GM12874 (cell line): Measurements from ENCODE around the gene CASK.

Source experiments
- TF ChIP-seq, protein P1 (sequence below): IDR thresholded peaks from 2 replicates; pipeline ENCODE4 v1.5.1; 2011; ENCODE audit warnings: low read depth, mild to moderate bottlenecking, control low read depth, low read length, moderate library complexity; ENCODE audit not compliant: insufficient read depth

CASK gene

GRCh38 chrX:41909068-41909467 is 14.3 kb downstream of the CASK start:
- TF ChIP-seq, protein P1, sequence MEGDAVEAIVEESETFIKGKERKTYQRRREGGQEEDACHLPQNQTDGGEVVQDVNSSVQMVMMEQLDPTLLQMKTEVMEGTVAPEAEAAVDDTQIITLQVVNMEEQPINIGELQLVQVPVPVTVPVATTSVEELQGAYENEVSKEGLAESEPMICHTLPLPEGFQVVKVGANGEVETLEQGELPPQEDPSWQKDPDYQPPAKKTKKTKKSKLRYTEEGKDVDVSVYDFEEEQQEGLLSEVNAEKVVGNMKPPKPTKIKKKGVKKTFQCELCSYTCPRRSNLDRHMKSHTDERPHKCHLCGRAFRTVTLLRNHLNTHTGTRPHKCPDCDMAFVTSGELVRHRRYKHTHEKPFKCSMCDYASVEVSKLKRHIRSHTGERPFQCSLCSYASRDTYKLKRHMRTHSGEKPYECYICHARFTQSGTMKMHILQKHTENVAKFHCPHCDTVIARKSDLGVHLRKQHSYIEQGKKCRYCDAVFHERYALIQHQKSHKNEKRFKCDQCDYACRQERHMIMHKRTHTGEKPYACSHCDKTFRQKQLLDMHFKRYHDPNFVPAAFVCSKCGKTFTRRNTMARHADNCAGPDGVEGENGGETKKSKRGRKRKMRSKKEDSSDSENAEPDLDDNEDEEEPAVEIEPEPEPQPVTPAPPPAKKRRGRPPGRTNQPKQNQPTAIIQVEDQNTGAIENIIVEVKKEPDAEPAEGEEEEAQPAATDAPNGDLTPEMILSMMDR, result no peak

- TF ChIP-seq, protein P1, result no peak
Observed at GRCh38 chrX:41906515-41907187, 16.7 kb downstream of the CASK start.

DNA sequence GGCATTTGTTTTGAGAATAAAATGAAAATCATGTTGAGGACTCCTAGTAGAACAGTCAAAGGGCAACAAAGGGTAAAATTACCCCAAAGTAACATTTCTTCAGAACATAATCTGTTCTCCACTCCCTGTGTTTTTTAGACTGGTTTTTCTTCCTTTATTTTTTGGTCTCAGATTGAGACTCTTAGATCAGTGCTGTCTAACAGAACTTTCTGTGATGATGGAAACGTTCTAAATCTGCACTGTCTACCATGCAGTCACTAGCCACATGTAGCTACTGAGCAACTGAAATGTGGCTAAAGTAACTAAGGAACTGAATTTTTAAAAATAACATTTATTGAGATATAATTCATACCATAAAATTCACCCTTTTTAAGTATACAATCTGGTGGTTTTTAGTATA is 19.8 kb downstream of the CASK start:
- TF ChIP-seq, protein P1, result no peak

GRCh38 chrX:41900321-41900720 is 23.0 kb downstream of the CASK start:
- TF ChIP-seq, protein P1, result no peak

- TF ChIP-seq, protein P1, result no peak
Observed at GRCh38 chrX:41895826-41896225, 27.5 kb downstream of the CASK start.

DNA sequence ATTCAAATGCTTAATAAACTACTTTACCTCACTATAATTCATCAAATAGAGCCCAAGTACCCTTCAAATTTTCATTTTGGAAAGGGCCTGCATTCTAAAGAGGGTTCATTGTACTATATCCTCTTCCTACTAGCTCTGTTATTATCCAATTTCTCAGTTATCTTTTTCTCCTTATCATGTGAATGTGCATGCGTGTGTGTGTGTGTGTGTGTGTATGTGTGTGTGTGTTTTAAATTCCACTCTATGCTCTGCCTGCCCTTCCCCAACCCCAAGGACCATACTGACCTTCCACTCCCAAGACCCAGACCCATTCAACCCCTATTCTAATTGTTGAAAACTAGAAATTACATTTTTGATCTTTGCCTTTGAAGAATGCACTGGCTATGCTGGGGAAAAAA is 33.3 kb downstream of the CASK start:
- TF ChIP-seq, protein P1, result no peak

- TF ChIP-seq, protein P1, result no peak
Observed at GRCh38 chrX:41889317-41890025, 33.9 kb downstream of the CASK start.
